ENCODE results near the gene RAG1.
"Not testable (repeated sequence)": the region's sequence is repeated elsewhere in the genome, so short reads cannot be mapped to it uniquely, and the experiment has no call there.

DNA sequence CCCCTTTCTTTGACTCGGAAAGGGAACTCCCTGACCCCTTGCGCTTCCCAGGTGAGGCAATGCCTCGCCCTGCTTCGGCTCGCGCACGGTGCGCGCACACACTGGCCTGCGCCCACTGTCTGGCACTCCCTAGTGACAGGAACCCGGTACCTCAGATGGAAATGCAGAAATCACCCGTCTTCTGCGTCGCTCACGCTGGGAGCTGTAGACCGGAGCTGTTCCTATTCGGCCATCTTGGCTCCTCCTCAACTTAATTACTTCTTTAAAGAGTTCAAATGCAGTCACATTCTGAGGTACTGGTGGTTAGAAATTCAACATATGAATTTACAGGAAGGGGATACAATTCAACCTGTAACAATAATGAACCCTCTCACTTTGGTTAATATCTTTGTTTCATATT, 10.4 kb upstream of the RAG1 start:
- TF ChIP-seq EZH2 (optimal IDR thresholded peaks at IDR 0.05; ENCODE audit: low read depth, low read length); EZH2phosphoT487 (IDR thresholded peaks at IDR 0.05; ENCODE audit: low read length): not testable (repeated sequence)
- TF ChIP-seq, protein P1, sequence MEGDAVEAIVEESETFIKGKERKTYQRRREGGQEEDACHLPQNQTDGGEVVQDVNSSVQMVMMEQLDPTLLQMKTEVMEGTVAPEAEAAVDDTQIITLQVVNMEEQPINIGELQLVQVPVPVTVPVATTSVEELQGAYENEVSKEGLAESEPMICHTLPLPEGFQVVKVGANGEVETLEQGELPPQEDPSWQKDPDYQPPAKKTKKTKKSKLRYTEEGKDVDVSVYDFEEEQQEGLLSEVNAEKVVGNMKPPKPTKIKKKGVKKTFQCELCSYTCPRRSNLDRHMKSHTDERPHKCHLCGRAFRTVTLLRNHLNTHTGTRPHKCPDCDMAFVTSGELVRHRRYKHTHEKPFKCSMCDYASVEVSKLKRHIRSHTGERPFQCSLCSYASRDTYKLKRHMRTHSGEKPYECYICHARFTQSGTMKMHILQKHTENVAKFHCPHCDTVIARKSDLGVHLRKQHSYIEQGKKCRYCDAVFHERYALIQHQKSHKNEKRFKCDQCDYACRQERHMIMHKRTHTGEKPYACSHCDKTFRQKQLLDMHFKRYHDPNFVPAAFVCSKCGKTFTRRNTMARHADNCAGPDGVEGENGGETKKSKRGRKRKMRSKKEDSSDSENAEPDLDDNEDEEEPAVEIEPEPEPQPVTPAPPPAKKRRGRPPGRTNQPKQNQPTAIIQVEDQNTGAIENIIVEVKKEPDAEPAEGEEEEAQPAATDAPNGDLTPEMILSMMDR (IDR thresholded peaks at IDR 0.05; ENCODE audit: low read length), result not testable (repeated sequence)
